Suprapubic skin (tissue), 4 donors: ENCODE results near the gene SIPA1L3. TPM values are rescaled to one million over a fixed set of nuclear protein-coding genes. Genes with fewer than 3 reads are reported as not detected.
A peak's percentile ranks its signal among the peaks of the same experiment; 100 is the strongest.

Experiments
- DNase-seq, 2 donors: peaks; one replicate each; pipeline ENCODE4 v3.0.0-alpha.2; 2019; ENCODE audit warnings: low spot score in 2 of 2
- H3K27ac ChIP-seq: fragments of 200-600 bp; sonication (generic); one replicate; pipeline ENCODE4 v1.5.1; 2019
- H3K27me3 ChIP-seq: fragments of 200-600 bp; sonication (generic); one replicate; pipeline ENCODE4 v1.5.1; 2019
- H3K36me3 ChIP-seq: fragments of 200-600 bp; sonication (generic); one replicate; pipeline ENCODE4 v1.5.1; 2019
- H3K4me1 ChIP-seq: fragments of 200-600 bp; sonication (generic); one replicate; pipeline ENCODE4 v1.5.1; 2019
- H3K4me3 ChIP-seq: fragments of 200-600 bp; sonication (generic); one replicate; pipeline ENCODE4 v1.5.1; 2019; ENCODE audit warnings: mild to moderate bottlenecking
- H3K9me3 ChIP-seq: fragments of 200-600 bp; sonication (generic); one replicate; pipeline ENCODE4 v1.5.1; 2019
- CTCF ChIP-seq, 2 donors: fragments of 200-600 bp in 1 of 2; fragments of 450-650 bp in 1 of 2; sonication (generic) in 1 of 2; IDR thresholded peaks; one replicate each; pipeline ENCODE4 v1.5.1; 2016 to 2019; ENCODE audit warnings: antibody characterized with exemption in 2 of 2, mild to moderate bottlenecking in 1 of 2, moderate library complexity in 1 of 2
- EP300 ChIP-seq: sonication (generic); formaldehyde crosslinking; IDR thresholded peaks from one replicate; pipeline ENCODE4 v1.6.1; 2017; ENCODE audit warnings: antibody characterized with exemption
- POLR2A ChIP-seq, 2 donors: fragments of 450-650 bp; IDR thresholded peaks; one replicate each; pipeline ENCODE4 v1.6.1; 2017; ENCODE audit warnings: antibody characterized with exemption in 2 of 2, mild to moderate bottlenecking in 2 of 2, moderate library complexity in 2 of 2
- POLR2AphosphoS5 ChIP-seq, 3 donors: sonication (generic); formaldehyde crosslinking; IDR thresholded peaks; one replicate each; pipeline ENCODE4 v1.6.1; 2017; ENCODE audit warnings: antibody characterized with exemption in 3 of 3
- WGBS: methylation state at CpG from one replicate; pipeline ENCODE4 v1.1.5; 2018; 5-methylcytosine and 5-hydroxymethylcytosine counted together
- total RNA-seq, 4 donors: library from RNA; depleted of rRNA; stranded (reverse); fragments of >200 nt; gene quantifications; one replicate each; pipeline ENCODE4 v1.1.0, GENCODE V29; 2016

The SIPA1L3 gene
- total RNA-seq, 4 donors from 2014 or later: 52.6 to 92.1 (median 81.8) TPM

GRCh38 chr19:38093154-38093553, 186.1 kb downstream of the SIPA1L3 start:
- WGBS: 74% methylated on average over 5 of the region's 8 CpGs
- Histone ChIP-seq H3K9me3 (no peaks in the 10 kb centered on the region), H3K36me3 (peaks cover 19% of the 10 kb centered on the region), H3K27me3 (no peaks in the 10 kb centered on the region), H3K27ac (no peak overlapping the region), H3K4me1 (peaks cover 6% of the 10 kb centered on the region), H3K4me3 (no peak overlapping the region)
- TF ChIP-seq EP300 (no peak), POLR2AphosphoS5 (IDR thresholded peaks at IDR 0.05) (no peak), POLR2A (IDR thresholded peaks at IDR 0.05) (no peak), CTCF (IDR thresholded peaks at IDR 0.05) (no peak)
- DNase-seq: no peak

- no peaks in the 10 kb centered on the region for H3K9me3 ChIP-seq
- H3K27ac ChIP-seq: no peak overlapping the region
- no peak for DNase-seq
- no peak overlapping the region for H3K4me3 ChIP-seq
- H3K36me3 ChIP-seq: peaks cover 16% of the 10 kb centered on the region
- H3K4me1 ChIP-seq: peaks cover 6% of the 10 kb centered on the region
- no peak for TF ChIP-seq EP300
- TF ChIP-seq CTCF (IDR thresholded peaks at IDR 0.05): no peak
- no peak for TF ChIP-seq POLR2A (IDR thresholded peaks at IDR 0.05)
- 90% methylated on average over 1 of the region's 6 CpGs for WGBS
- H3K27me3 ChIP-seq: no peaks in the 10 kb centered on the region
Measured at GRCh38 chr19:38093587-38093986, 186.6 kb downstream of the SIPA1L3 start.

GRCh38 chr19:38095411-38096308, 188.7 kb downstream of the SIPA1L3 start:
- peak in 1 of 2 donors; percentile 76 for DNase-seq
- Histone ChIP-seq H3K36me3 (peaks cover 22% of the 10 kb centered on the region), H3K9me3 (no peaks in the 10 kb centered on the region), H3K27ac (no peak overlapping the region), H3K4me3 (no peak overlapping the region), H3K27me3 (no peaks in the 10 kb centered on the region), H3K4me1 (peaks cover 6% of the 10 kb centered on the region)
- 49% methylated on average over 16 of the region's 17 CpGs for WGBS
- TF ChIP-seq POLR2A (IDR thresholded peaks at IDR 0.05) (no peak), POLR2AphosphoS5 (IDR thresholded peaks at IDR 0.05) (no peak), EP300 (no peak), CTCF (IDR thresholded peaks at IDR 0.05) (peak; percentile 50 to 71)

- Histone ChIP-seq H3K27me3 (no peaks in the 10 kb centered on the region), H3K36me3 (peaks cover 50% of the 10 kb centered on the region), H3K4me1 (peaks cover 6% of the 10 kb centered on the region), H3K9me3 (no peaks in the 10 kb centered on the region), H3K27ac (no peak overlapping the region), H3K4me3 (no peak overlapping the region)
- no peak for TF ChIP-seq EP300
- no peak for TF ChIP-seq POLR2A (IDR thresholded peaks at IDR 0.05)
- TF ChIP-seq POLR2AphosphoS5 (IDR thresholded peaks at IDR 0.05): no peak
- TF ChIP-seq CTCF (IDR thresholded peaks at IDR 0.05): no peak
- WGBS: 98% methylated on average over 8 of the region's 8 CpGs
- DNase-seq: no peak
Measured at GRCh38 chr19:38099966-38100365, 193.0 kb downstream of the SIPA1L3 start.

GRCh38 chr19:38100589-38100988, 193.6 kb downstream of the SIPA1L3 start:
- DNase-seq: no peak
- Histone ChIP-seq H3K9me3 (no peaks in the 10 kb centered on the region), H3K27me3 (no peaks in the 10 kb centered on the region), H3K27ac (no peak overlapping the region), H3K36me3 (peaks cover 56% of the 10 kb centered on the region), H3K4me1 (peaks cover 3% of the 10 kb centered on the region), H3K4me3 (no peak overlapping the region)
- 96% methylated on average over 5 of the region's 8 CpGs for WGBS
- TF ChIP-seq CTCF (IDR thresholded peaks at IDR 0.05) (no peak), EP300 (no peak), POLR2A (IDR thresholded peaks at IDR 0.05) (no peak), POLR2AphosphoS5 (IDR thresholded peaks at IDR 0.05) (no peak)
